WERI-Rb-1 (cell line): ENCODE measurements around the gene ECEL1.
A peak's percentile ranks its signal among the peaks of the same experiment; 100 is the strongest.

ENCODE experiments used
- DNase-seq: peaks from one replicate; pipeline ENCODE4 v3.0.0-alpha.2; 2020
- H3K27ac ChIP-seq: fragments of 250-450 bp; sonication (Bioruptor Pico); 2 replicates; pipeline ENCODE4 v1.5.1; 2020; ENCODE audit warnings: mild to moderate bottlenecking, moderate library complexity
- H3K27me3 ChIP-seq: fragments of 250-450 bp; sonication (Bioruptor Pico); 2 replicates; pipeline ENCODE4 v1.5.1; 2021; ENCODE audit warnings: mild to moderate bottlenecking, low read depth, moderate library complexity; ENCODE audit not compliant: insufficient read depth, severe bottlenecking
- H3K36me3 ChIP-seq: fragments of 250-450 bp; sonication (Bioruptor Pico); 2 replicates; pipeline ENCODE4 v1.5.1; 2020; ENCODE audit warnings: mild to moderate bottlenecking, moderate library complexity
- H3K4me3 ChIP-seq: 2 replicates; pipeline ENCODE4 v1.5.1; 2011; ENCODE audit warnings: low read depth, mild to moderate bottlenecking, control low read depth, low read length
- H3K9me3 ChIP-seq: fragments of 250-450 bp; sonication (Bioruptor Pico); 2 replicates; pipeline ENCODE4 v1.5.1; 2021; ENCODE audit warnings: mild to moderate bottlenecking, moderate library complexity; ENCODE audit not compliant: severe bottlenecking
- TF ChIP-seq, protein P1 (sequence below): IDR thresholded peaks from 2 replicates; pipeline ENCODE4 v1.5.1; 2011; ENCODE audit warnings: low read depth, mild to moderate bottlenecking, control low read depth, inconsistent platforms, low read length

ECEL1 gene

DNA sequence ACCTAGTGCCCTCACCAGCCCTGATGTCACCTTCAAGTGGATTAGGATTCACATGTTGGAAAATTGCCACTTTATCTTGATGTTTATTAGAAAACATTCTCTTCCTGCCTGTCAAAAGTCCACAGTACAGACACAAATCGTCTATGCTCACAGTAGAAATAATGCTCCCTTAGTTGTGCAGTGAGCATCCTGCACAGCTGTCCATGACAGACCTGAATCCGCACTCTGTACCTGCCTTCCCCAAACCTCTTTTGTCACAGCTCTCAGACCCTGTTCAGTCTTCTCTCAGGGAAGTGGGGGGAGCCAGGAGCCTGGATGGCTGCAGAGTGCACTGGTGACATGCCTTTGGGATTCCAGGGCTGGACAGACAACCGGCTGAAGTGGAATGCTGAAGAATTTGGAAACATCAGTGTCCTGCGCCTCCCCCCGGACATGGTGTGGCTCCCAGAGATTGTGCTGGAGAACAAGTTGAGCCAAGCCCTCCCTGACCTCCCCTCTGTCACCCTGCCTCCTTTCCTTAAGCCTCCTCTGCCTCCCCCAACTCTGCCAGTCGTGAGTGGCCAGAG lies 40.4 kb upstream of the ECEL1 start:
- DNase-seq: no peak

DNA sequence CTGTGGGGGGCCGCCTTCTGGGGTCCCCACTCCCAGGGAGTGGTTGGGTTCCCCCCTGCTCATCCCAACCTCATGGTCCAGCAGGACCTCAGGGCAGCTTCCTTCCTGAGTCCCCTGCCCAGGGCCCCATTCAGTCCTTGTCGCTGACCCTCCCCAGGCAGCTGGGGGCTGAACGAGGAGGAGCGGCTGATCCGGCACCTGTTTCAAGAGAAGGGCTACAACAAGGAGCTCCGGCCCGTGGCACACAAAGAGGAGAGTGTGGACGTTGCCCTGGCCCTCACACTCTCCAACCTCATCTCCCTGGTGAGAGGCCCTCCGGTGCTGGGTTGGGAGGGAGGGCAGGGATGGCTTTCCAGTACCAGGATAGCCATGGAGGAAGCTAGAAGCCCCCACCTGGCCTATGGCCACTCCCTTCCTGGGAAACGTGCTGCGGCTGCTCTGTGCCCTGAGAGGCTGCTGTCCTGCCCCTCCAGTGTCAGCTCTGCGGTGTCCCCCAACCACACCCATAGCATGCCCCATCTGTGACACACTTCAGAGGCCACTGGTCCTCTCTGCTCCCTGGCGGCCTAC lies 38.8 kb upstream of the ECEL1 start:
- H3K27me3 ChIP-seq: peaks cover 24% of the 10 kb centered on the region
- no peaks in the 10 kb centered on the region for H3K36me3 ChIP-seq
- no peak for DNase-seq
- H3K4me3 ChIP-seq: no peak overlapping the region
- H3K9me3 ChIP-seq: no peaks in the 10 kb centered on the region
- no peak overlapping the region for H3K27ac ChIP-seq
- TF ChIP-seq, protein P1, sequence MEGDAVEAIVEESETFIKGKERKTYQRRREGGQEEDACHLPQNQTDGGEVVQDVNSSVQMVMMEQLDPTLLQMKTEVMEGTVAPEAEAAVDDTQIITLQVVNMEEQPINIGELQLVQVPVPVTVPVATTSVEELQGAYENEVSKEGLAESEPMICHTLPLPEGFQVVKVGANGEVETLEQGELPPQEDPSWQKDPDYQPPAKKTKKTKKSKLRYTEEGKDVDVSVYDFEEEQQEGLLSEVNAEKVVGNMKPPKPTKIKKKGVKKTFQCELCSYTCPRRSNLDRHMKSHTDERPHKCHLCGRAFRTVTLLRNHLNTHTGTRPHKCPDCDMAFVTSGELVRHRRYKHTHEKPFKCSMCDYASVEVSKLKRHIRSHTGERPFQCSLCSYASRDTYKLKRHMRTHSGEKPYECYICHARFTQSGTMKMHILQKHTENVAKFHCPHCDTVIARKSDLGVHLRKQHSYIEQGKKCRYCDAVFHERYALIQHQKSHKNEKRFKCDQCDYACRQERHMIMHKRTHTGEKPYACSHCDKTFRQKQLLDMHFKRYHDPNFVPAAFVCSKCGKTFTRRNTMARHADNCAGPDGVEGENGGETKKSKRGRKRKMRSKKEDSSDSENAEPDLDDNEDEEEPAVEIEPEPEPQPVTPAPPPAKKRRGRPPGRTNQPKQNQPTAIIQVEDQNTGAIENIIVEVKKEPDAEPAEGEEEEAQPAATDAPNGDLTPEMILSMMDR: no peak

More for the DNA sequence above, 40.4 kb upstream of the ECEL1 start:
- Histone ChIP-seq H3K9me3 (no peaks in the 10 kb centered on the region), H3K27ac (no peak overlapping the region), H3K27me3 (peaks cover 15% of the 10 kb centered on the region), H3K4me3 (no peak overlapping the region), H3K36me3 (no peaks in the 10 kb centered on the region)
- TF ChIP-seq, protein P1: no peak

DNA sequence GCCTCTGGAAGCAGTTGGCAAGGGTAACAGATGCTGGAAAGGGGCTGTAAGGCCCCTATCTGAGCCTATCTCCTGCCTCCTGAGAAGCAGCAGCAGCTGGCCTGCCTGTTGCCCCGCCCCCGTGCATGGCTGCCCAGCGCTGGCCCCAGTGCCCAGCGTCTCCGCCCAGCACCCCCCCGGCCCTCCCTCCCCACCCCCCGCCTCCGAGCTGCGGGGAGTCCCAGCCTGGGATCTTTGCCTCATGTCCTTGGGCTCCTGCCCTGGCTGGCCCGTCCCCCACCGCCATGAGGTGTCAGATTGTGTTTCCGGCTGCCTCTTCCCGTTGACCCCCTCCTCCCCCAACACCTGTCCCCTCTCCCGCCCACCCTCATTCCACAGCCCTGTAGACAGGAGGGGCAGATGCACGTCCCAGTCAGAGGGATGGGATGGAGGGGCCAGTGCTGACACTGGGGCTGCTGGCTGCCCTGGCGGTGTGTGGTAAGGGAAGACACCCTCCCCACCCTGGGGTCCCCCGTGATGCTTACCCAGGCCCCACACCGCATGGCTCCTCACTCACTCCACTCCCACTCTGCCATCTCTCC lies 38.2 kb upstream of the ECEL1 start, which contains the start of gene CHRND:
CHRND (plus strand) TSS at position 370 of the 581 bp plus-strand sequence; CDS start at position 426, 56 bp downstream.
- Histone ChIP-seq H3K36me3 (no peaks in the 10 kb centered on the region), H3K4me3 (no peak within 1 kb of the TSS), H3K27me3 (peaks cover 24% of the 10 kb centered on the region), H3K27ac (no peak within 1 kb of the TSS), H3K9me3 (no peaks in the 10 kb centered on the region)
- TF ChIP-seq, protein P1: no peak
- DNase-seq: peak; percentile 80

DNA sequence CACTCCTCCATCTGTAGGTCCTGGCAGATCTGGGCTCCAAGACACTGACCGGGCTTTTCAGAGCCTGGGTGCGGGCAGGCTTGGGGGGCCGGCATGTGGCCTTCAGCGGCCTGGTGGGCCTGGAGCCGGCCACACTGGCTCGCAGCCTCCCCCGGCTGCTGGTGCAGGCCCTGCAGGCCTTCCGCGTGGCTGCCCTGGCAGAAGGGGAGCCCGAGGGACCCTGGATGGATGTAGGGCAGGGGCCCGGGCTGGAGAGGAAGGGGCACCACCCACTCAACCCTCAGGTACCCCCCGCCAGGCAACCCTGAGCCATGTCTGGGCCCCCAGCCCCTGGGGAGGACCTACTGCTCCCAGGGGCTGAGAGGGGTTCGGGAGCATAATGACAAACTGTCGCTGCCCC lies 37.6 kb upstream of the ECEL1 start:
- TF ChIP-seq, protein P1: no peak
- Histone ChIP-seq H3K27me3 (peaks cover 24% of the 10 kb centered on the region), H3K27ac (no peak overlapping the region), H3K4me3 (no peak overlapping the region), H3K36me3 (no peaks in the 10 kb centered on the region), H3K9me3 (no peaks in the 10 kb centered on the region)
- DNase-seq: no peak

DNA sequence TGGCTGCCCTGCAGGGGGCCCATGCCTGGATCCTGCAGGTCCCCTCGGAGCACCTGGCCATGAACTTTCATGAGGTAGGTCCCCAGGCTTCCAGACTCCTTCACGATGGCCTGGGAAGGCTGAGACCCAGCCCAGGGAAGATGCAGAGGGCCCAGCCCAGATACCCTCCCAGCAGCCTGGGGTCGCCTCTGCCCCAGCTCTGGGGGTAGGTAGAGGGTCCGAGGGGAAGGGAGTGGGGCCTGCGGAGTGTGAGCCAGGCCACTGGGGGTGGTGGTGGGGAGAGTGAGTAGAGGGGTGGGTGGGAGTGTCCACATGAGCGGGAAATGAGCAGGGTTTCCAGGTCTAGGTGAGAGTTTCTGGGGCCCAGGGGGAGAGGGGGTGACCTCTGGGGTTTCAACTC lies 37.1 kb upstream of the ECEL1 start:
- Histone ChIP-seq H3K27ac (no peak overlapping the region), H3K36me3 (no peaks in the 10 kb centered on the region), H3K9me3 (no peaks in the 10 kb centered on the region), H3K4me3 (no peak overlapping the region), H3K27me3 (peaks cover 24% of the 10 kb centered on the region)
- no peak for DNase-seq
- TF ChIP-seq, protein P1: no peak
